ENCODE results near the gene AFAP1L2.

The AFAP1L2 gene

GRCh38 chr10:114307731-114308130, 96.6 kb downstream of the AFAP1L2 start:
- DNase-seq = no peak

GRCh38 chr10:114306116-114306973, 98.0 kb downstream of the AFAP1L2 start:
- no peak for DNase-seq

GRCh38 chr10:114305521-114305925, 98.8 kb downstream of the AFAP1L2 start:
- no peak for DNase-seq

GRCh38 chr10:114304571-114305421, 99.5 kb downstream of the AFAP1L2 start:
- no peak for DNase-seq

GRCh38 chr10:114304017-114304570, 100.2 kb downstream of the AFAP1L2 start:
- peak; percentile 79 for DNase-seq

GRCh38 chr10:114303556-114303955, 100.7 kb downstream of the AFAP1L2 start:
- DNase-seq = no peak

- no peak for DNase-seq
Observed at GRCh38 chr10:114301951-114302710, 102.2 kb downstream of the AFAP1L2 start.

- DNase-seq = no peak
Observed at GRCh38 chr10:114301177-114301576, 103.1 kb downstream of the AFAP1L2 start.

GRCh38 chr10:114300036-114300645, 104.2 kb downstream of the AFAP1L2 start:
- no peak for DNase-seq

- DNase-seq = no peak
Observed at GRCh38 chr10:114297136-114297705, 107.1 kb downstream of the AFAP1L2 start.

GRCh38 chr10:114295393-114295792, 108.9 kb downstream of the AFAP1L2 start:
- DNase-seq = no peak

GRCh38 chr10:114294549-114294948, 109.8 kb downstream of the AFAP1L2 start:
- DNase-seq = no peak

- DNase-seq = no peak
Observed at GRCh38 chr10:114293075-114293474, 111.2 kb downstream of the AFAP1L2 start.

- no peak for DNase-seq
Observed at GRCh38 chr10:114291516-114291915, 112.8 kb downstream of the AFAP1L2 start.

GRCh38 chr10:114291076-114291475, 113.2 kb downstream of the AFAP1L2 start:
- no peak for DNase-seq

GRCh38 chr10:114290038-114290437, 114.3 kb downstream of the AFAP1L2 start:
- DNase-seq = no peak

GRCh38 chr10:114289096-114289436, 115.2 kb downstream of the AFAP1L2 start:
- DNase-seq = no peak

GRCh38 chr10:114288424-114289095, 115.7 kb downstream of the AFAP1L2 start:
- DNase-seq = no peak

GRCh38 chr10:114286921-114287320, 117.4 kb downstream of the AFAP1L2 start:
- DNase-seq = no peak

- DNase-seq = no peak
Observed at GRCh38 chr10:114285961-114286441, 118.3 kb downstream of the AFAP1L2 start.

- no peak for DNase-seq
Observed at GRCh38 chr10:114284346-114285071, 119.8 kb downstream of the AFAP1L2 start.
